D721Med (cell line): ENCODE results near the gene MAP3K10.

Experiments
- DNase-seq: peaks from one replicate; pipeline ENCODE4 v3.0.0; 2011; ENCODE audit warnings: low spot score; ENCODE audit not compliant: insufficient read length
- FAIRE-seq: peaks from 2 replicates; lab custom pipeline; 2011; peaks lifted over from hg19 to GRCh38; lab: Jason Lieb, UNC
- CTCF ChIP-seq: IDR thresholded peaks from 2 replicates; pipeline ENCODE4 v1.5.1; 2012; ENCODE audit warnings: mild to moderate bottlenecking, control low read depth; ENCODE audit not compliant: insufficient read depth; ENCODE audit errors: missing control alignments

The MAP3K10 gene

GRCh38 chr19:40231544-40232424 lies 40.6 kb downstream of the MAP3K10 start:
- no peak for FAIRE-seq
- no peak for TF ChIP-seq CTCF
- no peak for DNase-seq

- no peak for DNase-seq
- TF ChIP-seq CTCF = no peak
- no peak for FAIRE-seq
Measured at GRCh38 chr19:40232479-40232878, 41.3 kb downstream of the MAP3K10 start.

GRCh38 chr19:40232949-40233810 lies 42.0 kb downstream of the MAP3K10 start:
- FAIRE-seq = no peak
- DNase-seq = no peak
- TF ChIP-seq CTCF = no peak

- DNase-seq (no peak), FAIRE-seq (no peak)
- no peak for TF ChIP-seq CTCF
Measured at GRCh38 chr19:40233811-40234389, 42.7 kb downstream of the MAP3K10 start.

GRCh38 chr19:40234429-40235237 lies 43.4 kb downstream of the MAP3K10 start:
- DNase-seq (no peak), FAIRE-seq (no peak)
- no peak for TF ChIP-seq CTCF

- FAIRE-seq (no peak), DNase-seq (no peak)
- TF ChIP-seq CTCF = no peak
Measured at GRCh38 chr19:40235238-40236025, 44.2 kb downstream of the MAP3K10 start.
